Mammary epithelial cell (primary cell): ENCODE data around the gene NMRAL1.

Experiments
- CTCF ChIP-seq, 2 donors: IDR thresholded peaks in 1 of 2; conservative IDR thresholded peaks in 1 of 2; 2 replicates each; pipeline ENCODE4 v1.5.1; 2011 to 2012; ENCODE audit warnings: inconsistent platforms in 2 of 2, low read length in 2 of 2, mild to moderate bottlenecking in 2 of 2, control low read depth in 1 of 2, low read depth in 1 of 2; ENCODE audit not compliant: insufficient read depth in 1 of 2; ENCODE audit errors: extremely low read depth in 1 of 2
- EZH2 ChIP-seq: IDR thresholded peaks from 2 replicates; pipeline ENCODE4 v1.6.1; 2012; ENCODE audit warnings: low read length, inconsistent platforms, borderline replicate concordance

DNA sequence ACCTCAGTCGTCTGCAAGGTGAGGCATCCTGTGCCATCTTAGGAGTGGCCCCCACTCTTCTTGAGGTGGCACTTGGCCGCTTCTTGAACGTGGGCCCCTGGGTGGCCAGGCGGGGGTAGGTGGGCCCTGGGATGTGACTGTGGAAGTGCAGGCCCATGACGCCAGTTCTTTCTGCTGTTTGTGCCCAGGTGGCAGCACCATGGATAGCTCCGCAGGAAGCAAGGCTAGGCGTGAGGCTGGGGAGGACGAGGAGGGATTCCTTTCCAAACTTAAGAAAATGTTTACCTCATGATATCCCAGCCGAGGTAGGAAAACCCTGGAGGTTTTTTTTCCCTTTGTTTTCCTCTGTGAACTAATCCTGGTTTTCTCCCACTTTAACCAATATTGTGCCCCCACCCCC, 19.8 kb downstream of the NMRAL1 start:
- no peak for TF ChIP-seq CTCF (conservative IDR thresholded peaks at IDR 0.05 in 1 of 2, IDR thresholded peaks at IDR 0.05 in 1 of 2; ENCODE audit: extremely low read depth in 1 of 2, insufficient read depth in 1 of 2, low read depth in 1 of 2, low read length in 2 of 2)
- no peak for TF ChIP-seq EZH2
